A673 (cell line): ENCODE results near the gene BTBD7. TPM values are rescaled to one million over a fixed set of nuclear protein-coding genes. Genes with fewer than 3 reads are reported as not detected.
A peak's percentile ranks its signal among the peaks of the same experiment; 100 is the strongest.

Experiments
- BruUV-seq: library from RNA; stranded (reverse); fragments of 400-500 nt; replicated peaks from 2 replicates; lab custom pipeline; 2021; lab: Mats Ljungman, UMichigan
- CTCF ChIA-PET: fragments of 300-600 bp; sonication (Branson Sonifier 250); formaldehyde crosslinking; loops from one replicate; lab custom pipeline; 2022; ENCODE audit warnings: antibody characterized with exemption; lab: Charles Lee
- POLR2A ChIA-PET: fragments of 300-600 bp; sonication (Branson Sonifier 250); formaldehyde crosslinking; loops from one replicate; lab custom pipeline; 2022; ENCODE audit warnings: antibody characterized with exemption; ENCODE audit not compliant: low non-redundant PET; lab: Charles Lee
- DNase-seq: peaks from one replicate; pipeline ENCODE4 v3.0.0-alpha.2; 2015; ENCODE audit warnings: low spot score
- H3K27ac ChIP-seq: fragments of 200-600 bp; sonication (generic); 2 replicates; pipeline ENCODE4 v1.5.1; 2016; ENCODE audit warnings: mixed run types, low read depth, mild to moderate bottlenecking, mixed read lengths, antibody characterized with exemption, low read length; ENCODE audit not compliant: poor library complexity, severe bottlenecking
- H3K27me3 ChIP-seq: fragments of 200-600 bp; sonication (generic); replicated peaks from 2 replicates; pipeline ENCODE4 v1.6.1; 2017; ENCODE audit warnings: mixed run types, low read depth, mild to moderate bottlenecking, mixed read lengths, antibody characterized with exemption, low read length; ENCODE audit not compliant: insufficient read depth, poor library complexity
- H3K36me3 ChIP-seq: fragments of 200-600 bp; sonication (generic); 2 replicates; pipeline ENCODE4 v1.6.1; 2016; ENCODE audit warnings: mixed run types, mild to moderate bottlenecking, mixed read lengths, antibody characterized with exemption, low read length; ENCODE audit not compliant: insufficient read depth, poor library complexity, severe bottlenecking
- H3K4me1 ChIP-seq: fragments of 200-600 bp; sonication (generic); 2 replicates; pipeline ENCODE4 v1.6.1; 2017; ENCODE audit warnings: mixed run types, mild to moderate bottlenecking, mixed read lengths, antibody characterized with exemption, low read length; ENCODE audit not compliant: insufficient read depth, poor library complexity, severe bottlenecking
- H3K4me3 ChIP-seq: fragments of 200-600 bp; sonication (generic); 2 replicates; pipeline ENCODE4 v1.5.1; 2016; ENCODE audit warnings: low read depth, mixed run types, mild to moderate bottlenecking, mixed read lengths, low read length; ENCODE audit not compliant: poor library complexity, severe bottlenecking
- H3K9me3 ChIP-seq: fragments of 200-600 bp; sonication (generic); 2 replicates; pipeline ENCODE4 v1.6.1; 2016; ENCODE audit warnings: mixed run types, low read depth, mild to moderate bottlenecking, mixed read lengths, antibody characterized with exemption, low read length; ENCODE audit not compliant: poor library complexity, severe bottlenecking
- CTCF ChIP-seq: fragments of 300-800, 200-600 bp; sonication (generic); conservative IDR thresholded peaks from 2 replicates; pipeline ENCODE4 v1.5.1; 2017; ENCODE audit warnings: low read depth, mild to moderate bottlenecking, antibody characterized with exemption, low read length, moderate library complexity, mixed read lengths
- EZH2 ChIP-seq: fragments of 200-600 bp; sonication (generic); IDR thresholded peaks from 2 replicates; pipeline ENCODE4 v1.6.1; 2017; ENCODE audit warnings: borderline replicate concordance, low read depth, mild to moderate bottlenecking, mixed read lengths, antibody characterized with exemption, low read length; ENCODE audit not compliant: poor library complexity, severe bottlenecking
- intact Hi-C: fragments of 100-400 bp; cut with micrococcal nuclease; formaldehyde crosslinking; loops from one replicate; pipeline ENCODE4 v1.10.0; 2022; ENCODE audit not compliant: unreplicated experiment
- total RNA-seq: library from RNA; stranded (reverse); gene quantifications from 2 replicates; pipeline ENCODE4 v1.2.3, GENCODE V29; 2021

BTBD7 gene
- total RNA-seq, 1 experiment from 2014 or later: 60.9 TPM

DNA sequence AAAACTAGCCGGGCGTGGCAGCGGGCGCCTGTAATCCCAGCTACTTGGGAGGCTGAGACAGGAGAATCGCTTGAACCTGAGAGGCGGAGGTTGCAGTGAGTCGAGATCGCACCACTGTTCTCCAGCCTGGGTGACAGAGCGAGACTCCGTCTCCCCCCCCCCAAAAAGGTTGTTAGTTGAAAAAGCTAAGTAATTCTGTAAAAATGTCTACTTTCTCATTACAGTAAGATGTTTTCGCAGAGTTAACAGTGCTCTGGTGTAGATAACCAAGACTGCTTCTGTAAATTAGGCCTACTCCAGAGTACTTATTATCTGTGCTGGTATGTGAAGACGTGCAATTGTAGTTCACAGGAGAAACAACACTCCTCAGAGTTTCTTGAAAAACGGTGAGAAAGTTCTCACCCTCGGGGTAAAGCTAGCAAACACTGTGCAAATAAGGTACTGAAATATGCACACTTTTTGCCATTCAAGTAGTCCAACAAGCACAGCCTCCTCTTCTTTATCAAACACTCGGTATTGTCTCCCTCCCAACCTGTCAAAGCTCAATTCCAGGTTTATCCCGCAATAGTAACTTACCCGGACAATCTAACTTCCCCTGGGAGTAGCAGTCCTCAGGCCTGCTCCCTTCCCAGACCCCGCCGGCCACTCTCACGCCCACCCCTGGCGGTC is 974 bp downstream of the BTBD7 start:
- Histone ChIP-seq H3K27ac (peak overlapping the region; percentile 95), H3K9me3 (peaks cover 2% of the 10 kb centered on the region), H3K4me1 (peaks cover 7% of the 10 kb centered on the region), H3K27me3 (no peaks in the 10 kb centered on the region), H3K4me3 (peak overlapping the region; percentile 90), H3K36me3 (no peaks in the 10 kb centered on the region)
- POLR2A ChIA-PET: no interaction called here
- intact Hi-C loops: no loop called here
- no TSS peak for BruUV-seq
- no peak for DNase-seq
- TF ChIP-seq EZH2: no peak
- no peak for TF ChIP-seq CTCF
- CTCF ChIA-PET: no interaction called here

DNA sequence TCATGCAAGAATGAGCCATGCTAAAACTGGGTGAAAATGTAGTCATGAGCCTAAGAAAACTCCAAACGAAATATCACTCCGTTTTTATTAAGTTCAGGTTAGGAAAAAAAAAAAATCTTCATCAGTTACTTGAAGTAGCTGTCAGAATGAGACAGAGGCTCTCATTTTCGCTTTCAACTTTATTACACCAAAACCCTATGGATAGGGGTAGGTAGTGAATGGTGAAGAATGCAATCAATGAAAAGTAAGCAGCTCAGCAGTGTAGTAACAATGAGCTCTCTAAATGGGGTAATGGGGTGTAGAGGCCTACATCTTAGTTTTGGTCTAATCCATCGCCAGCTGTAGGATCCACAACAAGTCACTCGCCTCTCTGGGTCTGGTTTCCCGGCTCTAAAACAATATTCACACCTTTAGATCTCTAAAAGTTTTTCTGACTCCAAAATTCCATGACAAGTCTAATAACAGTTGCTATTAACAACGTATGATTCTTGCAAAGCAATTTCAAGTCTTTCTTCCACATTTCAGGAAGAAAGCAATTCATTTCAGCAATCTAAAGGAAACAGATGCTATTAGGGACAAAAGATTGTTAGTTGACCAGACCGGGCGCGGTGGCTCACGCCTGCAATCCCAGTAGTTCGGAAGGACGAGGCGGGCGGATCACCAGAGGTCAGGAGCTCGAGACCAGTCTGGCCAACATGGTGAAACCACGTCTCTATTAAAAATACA is 1.7 kb downstream of the BTBD7 start:
- DNase-seq: no peak
- no peaks in the 10 kb centered on the region for H3K9me3 ChIP-seq
- H3K36me3 ChIP-seq: no peaks in the 10 kb centered on the region
- no peaks in the 10 kb centered on the region for H3K27me3 ChIP-seq
- POLR2A ChIA-PET: no interaction called here
- peaks cover 7% of the 10 kb centered on the region for H3K4me1 ChIP-seq
- no peak overlapping the region for H3K27ac ChIP-seq
- peak overlapping the region; percentile 90 for H3K4me3 ChIP-seq
- no peak for TF ChIP-seq EZH2
- no peak for TF ChIP-seq CTCF
- BruUV-seq: no TSS peak
- intact Hi-C loops: no loop called here
- CTCF ChIA-PET: no interaction called here

GRCh38 chr14:93330609-93331000 is 2.2 kb downstream of the BTBD7 start:
- no peak for DNase-seq
- POLR2A ChIA-PET: no interaction called here
- TF ChIP-seq EZH2 (no peak), CTCF (no peak)
- BruUV-seq: no TSS peak
- H3K27ac ChIP-seq: no peak overlapping the region
- CTCF ChIA-PET: no interaction called here
- H3K9me3 ChIP-seq: no peaks in the 10 kb centered on the region
- H3K4me1 ChIP-seq: peaks cover 7% of the 10 kb centered on the region
- intact Hi-C loops: no loop called here
- H3K4me3 ChIP-seq: peak overlapping the region; percentile 90
- no peaks in the 10 kb centered on the region for H3K36me3 ChIP-seq
- no peaks in the 10 kb centered on the region for H3K27me3 ChIP-seq
